Right atrium auricular region (tissue), 2 donors: ENCODE measurements around the gene NRF1. TPM values are rescaled to one million over a fixed set of nuclear protein-coding genes. Genes with fewer than 3 reads are reported as not detected.

Experiments used
- DNase-seq: peaks from one replicate; pipeline ENCODE4 v3.0.0-alpha.2; 2019; ENCODE audit warnings: low spot score
- H3K27ac ChIP-seq, 2 donors: fragments of 200-600 bp; sonication (generic); 1 replicate in 1 of 2; 2 replicates in 1 of 2; pipeline ENCODE4 v1.5.1; 2016 to 2019
- H3K27me3 ChIP-seq, 2 donors: fragments of 200-600 bp; sonication (generic); one replicate each; pipeline versions ENCODE4 v1.5.1 to v1.6.0; 2017 to 2019
- H3K36me3 ChIP-seq: fragments of 200-600 bp; sonication (generic); one replicate; pipeline ENCODE4 v1.5.1; 2016
- H3K4me1 ChIP-seq, 2 donors: fragments of 200-600 bp; sonication (generic); one replicate each; pipeline versions ENCODE4 v1.5.1 to v1.6.0; 2017 to 2019
- H3K4me3 ChIP-seq, 2 donors: fragments of 200-600 bp; sonication (generic); 1 replicate in 1 of 2; 2 replicates in 1 of 2; pipeline ENCODE4 v1.5.1; 2017 to 2019; ENCODE audit warnings: mild to moderate bottlenecking in 1 of 2, moderate library complexity in 1 of 2
- H3K9me3 ChIP-seq, 2 donors: fragments of 200-600 bp; sonication (generic); one replicate each; pipeline ENCODE4 v1.5.1; 2019
- total RNA-seq, 2 donors: library from RNA; depleted of rRNA; stranded (reverse); fragments of >200 nt; gene quantifications; one replicate each; pipeline ENCODE4 v1.1.0, GENCODE V29; 2016
- TF ChIP-seq, protein P1 (sequence below), 2 donors: fragments of 200-600 bp; sonication (generic); IDR thresholded peaks; one replicate each; pipeline ENCODE4 v1.5.1; 2019; ENCODE audit warnings: antibody characterized with exemption in 2 of 2

Gene NRF1
- total RNA-seq, 2 donors from 2014 or later = 14.9 to 21.2 TPM

DNA sequence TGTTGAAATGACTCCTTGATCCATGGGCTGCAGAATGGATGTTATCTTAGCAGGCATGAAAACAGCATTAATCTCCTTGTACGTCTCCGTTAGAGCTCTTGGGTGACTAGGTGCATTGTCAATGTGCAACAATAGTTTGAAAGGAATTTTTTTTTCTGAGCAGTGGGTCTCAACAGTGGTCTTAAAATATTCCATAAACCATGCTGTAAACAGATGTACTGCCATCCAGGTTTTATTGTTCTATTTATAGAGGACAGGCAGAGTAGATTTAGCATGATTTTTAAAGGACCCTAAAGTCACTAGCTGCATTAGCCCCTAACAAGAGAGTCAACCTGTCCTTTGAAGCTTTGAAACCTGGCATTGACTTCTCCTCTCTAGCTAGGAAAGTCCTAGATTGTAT is 64.0 kb downstream of the NRF1 start:
- Histone ChIP-seq H3K27me3 (no peaks in the 10 kb centered on the region), H3K27ac (no peak overlapping the region), H3K4me1 (no peaks in the 10 kb centered on the region), H3K4me3 (no peak overlapping the region), H3K36me3 (peaks cover 28% of the 10 kb centered on the region), H3K9me3 (peaks cover 0 to 11% of the 10 kb centered on the region in 2 donors)
- DNase-seq = no peak
- TF ChIP-seq, protein P1, sequence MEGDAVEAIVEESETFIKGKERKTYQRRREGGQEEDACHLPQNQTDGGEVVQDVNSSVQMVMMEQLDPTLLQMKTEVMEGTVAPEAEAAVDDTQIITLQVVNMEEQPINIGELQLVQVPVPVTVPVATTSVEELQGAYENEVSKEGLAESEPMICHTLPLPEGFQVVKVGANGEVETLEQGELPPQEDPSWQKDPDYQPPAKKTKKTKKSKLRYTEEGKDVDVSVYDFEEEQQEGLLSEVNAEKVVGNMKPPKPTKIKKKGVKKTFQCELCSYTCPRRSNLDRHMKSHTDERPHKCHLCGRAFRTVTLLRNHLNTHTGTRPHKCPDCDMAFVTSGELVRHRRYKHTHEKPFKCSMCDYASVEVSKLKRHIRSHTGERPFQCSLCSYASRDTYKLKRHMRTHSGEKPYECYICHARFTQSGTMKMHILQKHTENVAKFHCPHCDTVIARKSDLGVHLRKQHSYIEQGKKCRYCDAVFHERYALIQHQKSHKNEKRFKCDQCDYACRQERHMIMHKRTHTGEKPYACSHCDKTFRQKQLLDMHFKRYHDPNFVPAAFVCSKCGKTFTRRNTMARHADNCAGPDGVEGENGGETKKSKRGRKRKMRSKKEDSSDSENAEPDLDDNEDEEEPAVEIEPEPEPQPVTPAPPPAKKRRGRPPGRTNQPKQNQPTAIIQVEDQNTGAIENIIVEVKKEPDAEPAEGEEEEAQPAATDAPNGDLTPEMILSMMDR (IDR thresholded peaks at IDR 0.05) = no peak

DNA sequence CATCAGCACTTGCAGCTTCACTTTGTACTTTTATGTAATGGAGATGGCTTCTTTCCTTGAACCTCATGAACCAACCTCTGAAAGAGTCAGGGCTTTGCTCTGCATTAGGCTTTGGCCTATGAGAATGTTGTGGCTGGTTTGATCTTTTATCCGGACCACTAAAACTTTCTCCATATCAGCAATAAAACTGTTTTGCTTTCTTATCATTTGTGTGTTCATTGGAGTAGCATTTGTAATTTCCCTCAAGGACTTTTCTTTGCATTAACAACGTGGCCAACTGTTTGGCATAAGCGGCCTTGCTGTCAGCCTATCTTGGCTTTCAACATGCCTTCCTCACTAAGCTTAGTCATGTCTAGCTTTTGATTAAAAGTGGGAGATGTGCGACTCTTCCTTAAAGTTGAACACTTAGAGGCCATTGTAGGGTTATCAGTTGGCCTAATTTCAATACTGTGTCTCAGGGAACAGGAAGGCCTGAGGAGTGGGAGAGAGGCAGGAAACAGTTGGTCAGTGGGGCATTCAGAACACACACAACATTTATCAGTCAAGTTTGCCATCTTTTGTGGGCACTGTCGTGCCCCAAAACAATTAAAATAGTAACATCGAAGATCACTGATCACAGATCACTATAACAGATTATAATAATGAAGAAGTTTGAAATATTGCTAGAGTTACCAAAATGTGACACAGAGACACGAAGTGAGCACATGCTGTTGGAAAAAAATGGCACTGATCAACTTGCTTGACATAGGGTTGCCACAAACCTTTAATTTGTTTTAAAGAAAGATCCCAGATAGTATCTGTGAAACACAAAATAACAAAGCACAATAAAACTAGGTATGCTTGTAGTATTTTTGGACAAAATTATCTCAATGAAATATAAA is 64.7 kb downstream of the NRF1 start:
- peaks cover 0 to 11% of the 10 kb centered on the region in 2 donors for H3K9me3 ChIP-seq
- peaks cover 27% of the 10 kb centered on the region for H3K36me3 ChIP-seq
- H3K4me3 ChIP-seq = no peak overlapping the region
- H3K27me3 ChIP-seq = no peaks in the 10 kb centered on the region
- DNase-seq = no peak
- TF ChIP-seq, protein P1 (IDR thresholded peaks at IDR 0.05) = no peak
- H3K4me1 ChIP-seq = no peaks in the 10 kb centered on the region
- no peak overlapping the region for H3K27ac ChIP-seq

DNA sequence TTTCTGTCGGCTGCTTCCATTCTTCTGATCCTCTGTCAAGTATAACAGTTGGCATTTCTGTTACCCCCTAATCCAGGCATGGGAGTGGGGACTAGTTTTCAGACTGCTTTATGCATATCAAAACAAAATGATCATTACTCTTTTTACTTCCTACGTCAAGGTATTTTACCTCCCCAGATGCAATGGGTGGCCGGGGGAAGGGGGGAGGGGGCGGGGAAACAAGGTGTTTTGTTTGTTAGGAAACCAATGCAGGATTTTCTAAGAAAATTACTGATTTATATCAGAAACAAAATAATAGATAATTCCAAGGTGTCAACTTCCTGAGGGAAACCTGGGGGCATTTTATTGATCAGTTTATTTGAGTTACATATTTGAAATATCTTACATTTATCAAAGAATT is 66.3 kb downstream of the NRF1 start:
- TF ChIP-seq, protein P1 (IDR thresholded peaks at IDR 0.05) = no peak
- peaks cover 0 to 11% of the 10 kb centered on the region in 2 donors for H3K9me3 ChIP-seq
- no peak for DNase-seq

DNA sequence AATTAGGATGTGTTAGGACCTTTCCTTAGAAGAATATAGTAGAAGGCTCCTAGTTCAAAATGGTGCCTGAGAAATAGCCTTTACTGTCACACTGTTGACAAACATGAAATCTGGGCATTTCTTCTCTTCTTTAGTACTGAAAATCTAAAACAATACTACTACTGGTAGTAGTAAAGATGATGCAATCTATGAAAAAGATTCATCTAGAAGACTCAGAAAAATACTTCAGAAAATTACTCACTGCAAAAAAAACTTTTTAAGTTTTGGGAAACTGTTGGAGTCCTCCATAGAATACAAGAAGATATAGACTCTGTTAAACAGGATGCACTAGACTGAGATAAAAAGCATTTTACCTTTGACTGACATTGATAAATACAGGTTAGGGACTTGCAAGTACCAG is 67.1 kb downstream of the NRF1 start:
- H3K9me3 ChIP-seq = peaks cover 0 to 11% of the 10 kb centered on the region in 2 donors

More for the DNA sequence above, 66.3 kb downstream of the NRF1 start:
- Histone ChIP-seq H3K4me1 (no peaks in the 10 kb centered on the region), H3K27ac (no peak overlapping the region), H3K36me3 (peaks cover 20% of the 10 kb centered on the region), H3K4me3 (no peak overlapping the region), H3K27me3 (no peaks in the 10 kb centered on the region)

DNA sequence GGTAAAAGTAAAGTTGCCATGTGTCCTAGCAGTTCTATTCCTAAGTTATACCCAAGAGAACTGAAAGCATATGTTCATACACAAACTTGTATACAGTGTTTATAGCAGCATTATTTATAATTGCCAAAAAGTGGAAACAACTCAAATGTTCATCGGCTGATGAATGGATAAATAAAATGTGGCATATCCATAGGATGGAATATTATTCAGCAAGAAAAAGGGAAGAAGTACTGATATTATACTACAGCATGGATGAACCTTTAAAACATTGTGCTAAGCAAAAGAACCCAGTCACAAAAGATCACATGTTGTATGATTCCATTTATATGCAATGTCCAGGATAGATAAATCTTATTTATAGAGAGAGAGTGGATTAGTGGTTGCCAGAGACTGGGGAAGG is 68.9 kb downstream of the NRF1 start:
- Histone ChIP-seq H3K9me3 (peaks cover 0 to 6% of the 10 kb centered on the region in 2 donors), H3K27me3 (no peaks in the 10 kb centered on the region), H3K27ac (no peak overlapping the region), H3K4me1 (no peaks in the 10 kb centered on the region), H3K36me3 (peaks cover 7% of the 10 kb centered on the region), H3K4me3 (no peak overlapping the region)
- DNase-seq = no peak
- TF ChIP-seq, protein P1 (IDR thresholded peaks at IDR 0.05) = no peak

More for the DNA sequence above, 67.1 kb downstream of the NRF1 start:
- H3K4me1 ChIP-seq = no peaks in the 10 kb centered on the region
- no peaks in the 10 kb centered on the region for H3K27me3 ChIP-seq
- no peak overlapping the region for H3K27ac ChIP-seq
- H3K36me3 ChIP-seq = peaks cover 20% of the 10 kb centered on the region
- no peak for DNase-seq
- H3K4me3 ChIP-seq = no peak overlapping the region
- TF ChIP-seq, protein P1 (IDR thresholded peaks at IDR 0.05) = no peak
